ENCODE results near the gene EFNA5. TPM values are rescaled to one million over a fixed set of nuclear protein-coding genes. Genes with fewer than 3 reads are reported as not detected.

EFNA5 gene
- total and polyA plus RNA-seq, 2 donors = 1.7 to 3.6 TPM

- Histone ChIP-seq H3K27me3 (ENCODE audit: control insufficient read depth in 2 of 2, insufficient read depth in 1 of 2, low read length in 1 of 2) (no peaks in the 10 kb centered on the region), H3K27ac (ENCODE audit: low read depth in 1 of 2, low read length in 1 of 2) (no peak overlapping the region)
- whole genome bisulfite sequencing = 97% methylated on average over 4 of the region's 4 CpGs
Observed at GRCh38 chr5:107555425-107556090, 115.2 kb downstream of the EFNA5 start.

GRCh38 chr5:107554776-107555424, 115.8 kb downstream of the EFNA5 start:
- 94% methylated on average over 7 of the region's 7 CpGs for WGBS
- Histone ChIP-seq H3K27ac (ENCODE audit: low read depth in 1 of 2, low read length in 1 of 2) (no peak overlapping the region), H3K4me3 (ENCODE audit: low read length in 2 of 2) (no peak overlapping the region), H3K27me3 (ENCODE audit: control insufficient read depth in 2 of 2, insufficient read depth in 1 of 2, low read length in 1 of 2) (no peaks in the 10 kb centered on the region), H3K9me3 (ENCODE audit: control insufficient read depth in 2 of 2, insufficient read depth in 1 of 2, low read length in 1 of 2) (no peaks in the 10 kb centered on the region), H3K36me3 (ENCODE audit: control insufficient read depth in 2 of 2, insufficient read depth in 2 of 2, low read length in 1 of 2) (no peaks in the 10 kb centered on the region), H3K4me1 (ENCODE audit: control insufficient read depth in 2 of 2, insufficient read depth in 2 of 2, low read length in 2 of 2) (no peaks in the 10 kb centered on the region)
- no peak for DNase-seq (ENCODE audit: low read depth in 6 of 9, low spot score in 9 of 9)

More at GRCh38 chr5:107555425-107556090, 115.2 kb downstream of the EFNA5 start:
- no peak for DNase-seq (ENCODE audit: low read depth in 6 of 9, low spot score in 9 of 9)
- H3K9me3 ChIP-seq (ENCODE audit: control insufficient read depth in 2 of 2, insufficient read depth in 1 of 2, low read length in 1 of 2) = no peaks in the 10 kb centered on the region
- no peaks in the 10 kb centered on the region for H3K4me1 ChIP-seq (ENCODE audit: control insufficient read depth in 2 of 2, insufficient read depth in 2 of 2, low read length in 2 of 2)
- H3K4me3 ChIP-seq (ENCODE audit: low read length in 2 of 2) = no peak overlapping the region
- no peaks in the 10 kb centered on the region for H3K36me3 ChIP-seq (ENCODE audit: control insufficient read depth in 2 of 2, insufficient read depth in 2 of 2, low read length in 1 of 2)

GRCh38 chr5:107553117-107553555, 117.6 kb downstream of the EFNA5 start:
- DNase-seq (ENCODE audit: low read depth in 6 of 9, low spot score in 9 of 9) = no peak
- H3K27ac ChIP-seq (ENCODE audit: low read depth in 1 of 2, low read length in 1 of 2) = no peak overlapping the region
- no peaks in the 10 kb centered on the region for H3K27me3 ChIP-seq (ENCODE audit: control insufficient read depth in 2 of 2, insufficient read depth in 1 of 2, low read length in 1 of 2)
- no peaks in the 10 kb centered on the region for H3K4me1 ChIP-seq (ENCODE audit: control insufficient read depth in 2 of 2, insufficient read depth in 2 of 2, low read length in 2 of 2)
- no peaks in the 10 kb centered on the region for H3K9me3 ChIP-seq (ENCODE audit: control insufficient read depth in 2 of 2, insufficient read depth in 1 of 2, low read length in 1 of 2)
- H3K4me3 ChIP-seq (ENCODE audit: low read length in 2 of 2) = no peak overlapping the region
- whole genome bisulfite sequencing = 92% methylated on average over 7 of the region's 7 CpGs
- no peaks in the 10 kb centered on the region for H3K36me3 ChIP-seq (ENCODE audit: control insufficient read depth in 2 of 2, insufficient read depth in 2 of 2, low read length in 1 of 2)

GRCh38 chr5:107551088-107551487, 119.6 kb downstream of the EFNA5 start:
- Histone ChIP-seq H3K36me3 (ENCODE audit: control insufficient read depth in 2 of 2, insufficient read depth in 2 of 2, low read length in 1 of 2) (no peaks in the 10 kb centered on the region), H3K9me3 (ENCODE audit: control insufficient read depth in 2 of 2, insufficient read depth in 1 of 2, low read length in 1 of 2) (no peaks in the 10 kb centered on the region), H3K27ac (ENCODE audit: low read depth in 1 of 2, low read length in 1 of 2) (no peak overlapping the region), H3K4me1 (ENCODE audit: control insufficient read depth in 2 of 2, insufficient read depth in 2 of 2, low read length in 2 of 2) (no peaks in the 10 kb centered on the region), H3K27me3 (ENCODE audit: control insufficient read depth in 2 of 2, insufficient read depth in 1 of 2, low read length in 1 of 2) (no peaks in the 10 kb centered on the region), H3K4me3 (ENCODE audit: low read length in 2 of 2) (no peak overlapping the region)
- no peak for DNase-seq (ENCODE audit: low read depth in 6 of 9, low spot score in 9 of 9)
- WGBS = 95% methylated on average over 3 of the region's 3 CpGs

- Histone ChIP-seq H3K9me3 (ENCODE audit: control insufficient read depth in 2 of 2, insufficient read depth in 1 of 2, low read length in 1 of 2) (no peaks in the 10 kb centered on the region), H3K27ac (ENCODE audit: low read depth in 1 of 2, low read length in 1 of 2) (no peak overlapping the region), H3K27me3 (ENCODE audit: control insufficient read depth in 2 of 2, insufficient read depth in 1 of 2, low read length in 1 of 2) (no peaks in the 10 kb centered on the region), H3K4me3 (ENCODE audit: low read length in 2 of 2) (no peak overlapping the region), H3K4me1 (ENCODE audit: control insufficient read depth in 2 of 2, insufficient read depth in 2 of 2, low read length in 2 of 2) (no peaks in the 10 kb centered on the region), H3K36me3 (ENCODE audit: control insufficient read depth in 2 of 2, insufficient read depth in 2 of 2, low read length in 1 of 2) (no peaks in the 10 kb centered on the region)
- DNase-seq (ENCODE audit: low read depth in 6 of 9, low spot score in 9 of 9) = no peak
- over 99% methylated on average over 2 of the region's 2 CpGs for WGBS
Observed at GRCh38 chr5:107549567-107549966, 121.2 kb downstream of the EFNA5 start.

- whole genome bisulfite sequencing = 76% methylated on average over 4 of the region's 4 CpGs
- Histone ChIP-seq H3K27me3 (ENCODE audit: control insufficient read depth in 2 of 2, insufficient read depth in 1 of 2, low read length in 1 of 2) (no peaks in the 10 kb centered on the region), H3K4me1 (ENCODE audit: control insufficient read depth in 2 of 2, insufficient read depth in 2 of 2, low read length in 2 of 2) (no peaks in the 10 kb centered on the region), H3K9me3 (ENCODE audit: control insufficient read depth in 2 of 2, insufficient read depth in 1 of 2, low read length in 1 of 2) (no peaks in the 10 kb centered on the region), H3K36me3 (ENCODE audit: control insufficient read depth in 2 of 2, insufficient read depth in 2 of 2, low read length in 1 of 2) (no peaks in the 10 kb centered on the region), H3K27ac (ENCODE audit: low read depth in 1 of 2, low read length in 1 of 2) (no peak overlapping the region), H3K4me3 (ENCODE audit: low read length in 2 of 2) (no peak overlapping the region)
- DNase-seq (ENCODE audit: low read depth in 6 of 9, low spot score in 9 of 9) = peak in 1 of 9 donors; percentile 34
Observed at GRCh38 chr5:107548477-107548876, 122.3 kb downstream of the EFNA5 start.

- Histone ChIP-seq H3K4me1 (ENCODE audit: control insufficient read depth in 2 of 2, insufficient read depth in 2 of 2, low read length in 2 of 2) (peaks cover 0 to 2% of the 10 kb centered on the region in 2 donors), H3K4me3 (ENCODE audit: low read length in 2 of 2) (no peak overlapping the region), H3K27ac (ENCODE audit: low read depth in 1 of 2, low read length in 1 of 2) (no peak overlapping the region), H3K9me3 (ENCODE audit: control insufficient read depth in 2 of 2, insufficient read depth in 1 of 2, low read length in 1 of 2) (no peaks in the 10 kb centered on the region), H3K27me3 (ENCODE audit: control insufficient read depth in 2 of 2, insufficient read depth in 1 of 2, low read length in 1 of 2) (no peaks in the 10 kb centered on the region), H3K36me3 (ENCODE audit: control insufficient read depth in 2 of 2, insufficient read depth in 2 of 2, low read length in 1 of 2) (no peaks in the 10 kb centered on the region)
- no peak for DNase-seq (ENCODE audit: low read depth in 6 of 9, low spot score in 9 of 9)
- WGBS = 100% methylated on average over 1 of the region's 1 CpG
Observed at GRCh38 chr5:107546719-107547118, 124.0 kb downstream of the EFNA5 start.

GRCh38 chr5:107545486-107545885, 125.3 kb downstream of the EFNA5 start:
- H3K4me3 ChIP-seq (ENCODE audit: low read length in 2 of 2) = no peak overlapping the region
- peaks cover 0 to 2% of the 10 kb centered on the region in 2 donors for H3K4me1 ChIP-seq (ENCODE audit: control insufficient read depth in 2 of 2, insufficient read depth in 2 of 2, low read length in 2 of 2)
- H3K27me3 ChIP-seq (ENCODE audit: control insufficient read depth in 2 of 2, insufficient read depth in 1 of 2, low read length in 1 of 2) = no peaks in the 10 kb centered on the region
- H3K9me3 ChIP-seq (ENCODE audit: control insufficient read depth in 2 of 2, insufficient read depth in 1 of 2, low read length in 1 of 2) = no peaks in the 10 kb centered on the region
- no peak overlapping the region for H3K27ac ChIP-seq (ENCODE audit: low read depth in 1 of 2, low read length in 1 of 2)
- H3K36me3 ChIP-seq (ENCODE audit: control insufficient read depth in 2 of 2, insufficient read depth in 2 of 2, low read length in 1 of 2) = no peaks in the 10 kb centered on the region
- WGBS = 98% methylated on average over 4 of the region's 4 CpGs
- no peak for DNase-seq (ENCODE audit: low read depth in 6 of 9, low spot score in 9 of 9)

GRCh38 chr5:107544967-107545366, 125.8 kb downstream of the EFNA5 start:
- no peaks in the 10 kb centered on the region for H3K9me3 ChIP-seq (ENCODE audit: control insufficient read depth in 2 of 2, insufficient read depth in 1 of 2, low read length in 1 of 2)
- H3K4me3 ChIP-seq (ENCODE audit: low read length in 2 of 2) = no peak overlapping the region
- H3K36me3 ChIP-seq (ENCODE audit: control insufficient read depth in 2 of 2, insufficient read depth in 2 of 2, low read length in 1 of 2) = no peaks in the 10 kb centered on the region
- DNase-seq (ENCODE audit: low read depth in 6 of 9, low spot score in 9 of 9) = no peak
- H3K27me3 ChIP-seq (ENCODE audit: control insufficient read depth in 2 of 2, insufficient read depth in 1 of 2, low read length in 1 of 2) = no peaks in the 10 kb centered on the region
- 95% methylated on average over 6 of the region's 6 CpGs for WGBS
- H3K27ac ChIP-seq (ENCODE audit: low read depth in 1 of 2, low read length in 1 of 2) = no peak overlapping the region
- H3K4me1 ChIP-seq (ENCODE audit: control insufficient read depth in 2 of 2, insufficient read depth in 2 of 2, low read length in 2 of 2) = peaks cover under 1 to 2% of the 10 kb centered on the region in 2 donors
